GM23338 (cell line): ENCODE data around the gene SMIM5. TPM values are rescaled to one million over a fixed set of nuclear protein-coding genes. Genes with fewer than 3 reads are reported as not detected.

Source experiments
- ATAC-seq: fragments of 200-7000 bp; cut with Tn5 transposase; 3 replicates; pipeline ENCODE4 v1.9.1; 2020
- DNase-seq: peaks from one replicate; pipeline ENCODE4 v3.0.0-alpha.2; 2015; ENCODE audit warnings: low spot score
- H2AFZ ChIP-seq: fragments of 200-600 bp; sonication (generic); 2 replicates; pipeline ENCODE4 v1.8.0; 2016; ENCODE audit warnings: antibody characterized with exemption, mild to moderate bottlenecking, moderate library complexity
- H3F3A ChIP-seq: fragments of 200-600 bp; sonication (generic); replicated peaks from 2 replicates; pipeline ENCODE4 v1.8.0; 2017; ENCODE audit warnings: antibody characterized with exemption, mixed run types, low read depth
- H3K27ac ChIP-seq: fragments of 200-600 bp; sonication (generic); 2 replicates; pipeline ENCODE4 v1.6.1; 2016; ENCODE audit warnings: low read depth
- H3K27me3 ChIP-seq: fragments of 200-600 bp; sonication (generic); 2 replicates; pipeline ENCODE4 v1.8.0; 2016; ENCODE audit warnings: mild to moderate bottlenecking, mixed run types, moderate library complexity; ENCODE audit not compliant: insufficient read depth
- H3K36me3 ChIP-seq: fragments of 200-600 bp; sonication (generic); 2 replicates; pipeline ENCODE4 v1.8.0; 2016; ENCODE audit warnings: mild to moderate bottlenecking; ENCODE audit not compliant: insufficient read depth
- H3K4me1 ChIP-seq: fragments of 200-600 bp; sonication (generic); 2 replicates; pipeline ENCODE4 v1.8.0; 2016; ENCODE audit warnings: mild to moderate bottlenecking, moderate library complexity; ENCODE audit not compliant: insufficient read depth
- H3K4me2 ChIP-seq: fragments of 200-600 bp; sonication (generic); 2 replicates; pipeline ENCODE4 v1.7.1; 2017; ENCODE audit warnings: mixed run types
- H3K4me3 ChIP-seq: fragments of 200-600 bp; sonication (generic); 2 replicates; pipeline ENCODE4 v1.6.1; 2016; ENCODE audit warnings: mixed run types
- H3K79me2 ChIP-seq: fragments of 200-600 bp; sonication (generic); replicated peaks from 2 replicates; pipeline ENCODE4 v1.8.0; 2017; ENCODE audit warnings: mild to moderate bottlenecking; ENCODE audit not compliant: insufficient read depth
- H3K9me2 ChIP-seq: fragments of 200-600 bp; sonication (generic); 2 replicates; pipeline ENCODE4 v1.8.0; 2017; ENCODE audit not compliant: insufficient read depth
- H4K20me1 ChIP-seq: fragments of 200-600 bp; sonication (generic); replicated peaks from 2 replicates; pipeline ENCODE4 v1.8.0; 2017; ENCODE audit warnings: mild to moderate bottlenecking; ENCODE audit not compliant: insufficient read depth
- H3K27ac Mint-ChIP-seq: 2 replicates; pipeline ENCODE4 v1.8.0; 2020; ENCODE audit warnings: inconsistent platforms, mild to moderate bottlenecking, moderate library complexity, mixed read lengths
- H3K27me3 Mint-ChIP-seq: 3 replicates; pipeline ENCODE4 v1.8.0; 2022; ENCODE audit warnings: low read depth, mild to moderate bottlenecking, moderate library complexity, mixed read lengths, inconsistent platforms; ENCODE audit not compliant: insufficient read depth, poor library complexity
- H3K36me3 Mint-ChIP-seq: 3 replicates; pipeline ENCODE4 v1.8.0; 2021; ENCODE audit warnings: low read depth, mild to moderate bottlenecking, inconsistent platforms, moderate library complexity, mixed read lengths
- H3K4me1 Mint-ChIP-seq: 3 replicates; pipeline ENCODE4 v1.8.0; 2020; ENCODE audit warnings: mild to moderate bottlenecking, inconsistent platforms, mixed read lengths
- H3K4me3 Mint-ChIP-seq: 3 replicates; pipeline ENCODE4 v1.8.0; 2021; ENCODE audit warnings: moderate library complexity, mild to moderate bottlenecking, inconsistent platforms, mixed read lengths
- H3K9me3 Mint-ChIP-seq: 3 replicates; pipeline ENCODE4 v1.8.0; 2020; ENCODE audit warnings: moderate library complexity, mild to moderate bottlenecking, inconsistent platforms, mixed read lengths
- CREB1 ChIP-seq: fragments of 250-450 bp; sonication (Bioruptor Pico); IDR thresholded peaks from 2 replicates; pipeline ENCODE4 v1.5.0; 2020; ENCODE audit warnings: low read depth, mild to moderate bottlenecking, moderate library complexity
- EZH2 ChIP-seq: fragments of 200-600 bp; sonication (generic); IDR thresholded peaks from one replicate; pipeline ENCODE4 v1.8.0; 2017; ENCODE audit warnings: antibody characterized with exemption, mild to moderate bottlenecking, low read depth; ENCODE audit not compliant: unreplicated experiment
- EZH2phosphoT487 ChIP-seq: fragments of 200-600 bp; sonication (generic); IDR thresholded peaks from one replicate; pipeline ENCODE4 v1.8.1; 2018; ENCODE audit warnings: antibody characterized with exemption; ENCODE audit not compliant: unreplicated experiment
- JUNB ChIP-seq: IDR thresholded peaks from one replicate; pipeline ENCODE4 v1.6.1; 2016; ENCODE audit warnings: antibody characterized with exemption; ENCODE audit not compliant: unreplicated experiment
- NANOG ChIP-seq: IDR thresholded peaks from 2 replicates; pipeline ENCODE4 v1.6.1; 2016; ENCODE audit warnings: antibody characterized with exemption, borderline replicate concordance
- POLR2AphosphoS5 ChIP-seq: IDR thresholded peaks from 2 replicates; pipeline ENCODE4 v1.6.1; 2016; ENCODE audit warnings: antibody characterized with exemption, low read depth
- STAT1 ChIP-seq: IDR thresholded peaks from one replicate; pipeline ENCODE4 v1.6.1; 2016; ENCODE audit warnings: antibody characterized with exemption; ENCODE audit not compliant: unreplicated experiment
- ZNF114 ChIP-seq: fragments of 250-450 bp; sonication (Bioruptor Pico); IDR thresholded peaks from 2 replicates; pipeline ENCODE4 v1.5.0; 2020; ENCODE audit warnings: mild to moderate bottlenecking, moderate library complexity
- ZNF331 ChIP-seq: fragments of 250-450 bp; sonication (Bioruptor Pico); IDR thresholded peaks from 2 replicates; pipeline ENCODE4 v1.5.0; 2020; ENCODE audit warnings: low read depth, mild to moderate bottlenecking, moderate library complexity
- polyA plus RNA-seq: library from polyadenylated mRNA; unstranded; fragments of >200 nt; fragmentation: Nextera tagmentation; extraction: Ambion mirVana; gene quantifications from 2 replicates; pipeline ENCODE4 v1.2.1, GENCODE V29; 2016
- total RNA-seq: library from RNA; depleted of rRNA; stranded (reverse); fragments of >200 nt; shearing (Covaris generic); gene quantifications from 2 replicates; pipeline ENCODE4 v1.2.3, GENCODE V29; 2014
- TF ChIP-seq, protein P1 (sequence below): IDR thresholded peaks from 2 replicates; pipeline ENCODE4 v1.6.1; 2016; ENCODE audit warnings: antibody characterized with exemption
- TF ChIP-seq, protein P2 (sequence below), 2 experiments: fragments of 200-600 bp in 1 of 2; sonication (generic) in 1 of 2; conservative IDR thresholded peaks; 2 replicates each; pipeline versions ENCODE4 v1.5.1 to v1.6.1; 2016 to 2017; ENCODE audit warnings: antibody characterized with exemption in 2 of 2, low read depth in 2 of 2, mild to moderate bottlenecking in 2 of 2, moderate library complexity in 1 of 2
- TF ChIP-seq, protein P3 (sequence below): fragments of 250-450 bp; sonication (Bioruptor Pico); IDR thresholded peaks from 2 replicates; pipeline ENCODE4 v1.5.0; 2020; ENCODE audit warnings: mild to moderate bottlenecking, moderate library complexity
- TF ChIP-seq, protein P4 (sequence below): IDR thresholded peaks from one replicate; pipeline ENCODE4 v1.6.1; 2018; ENCODE audit warnings: antibody characterized with exemption; ENCODE audit not compliant: unreplicated experiment

Gene SMIM5
- total and polyA plus RNA-seq, 2 experiments from 2014 or later: 0.16 TPM; not detected in 1

DNA sequence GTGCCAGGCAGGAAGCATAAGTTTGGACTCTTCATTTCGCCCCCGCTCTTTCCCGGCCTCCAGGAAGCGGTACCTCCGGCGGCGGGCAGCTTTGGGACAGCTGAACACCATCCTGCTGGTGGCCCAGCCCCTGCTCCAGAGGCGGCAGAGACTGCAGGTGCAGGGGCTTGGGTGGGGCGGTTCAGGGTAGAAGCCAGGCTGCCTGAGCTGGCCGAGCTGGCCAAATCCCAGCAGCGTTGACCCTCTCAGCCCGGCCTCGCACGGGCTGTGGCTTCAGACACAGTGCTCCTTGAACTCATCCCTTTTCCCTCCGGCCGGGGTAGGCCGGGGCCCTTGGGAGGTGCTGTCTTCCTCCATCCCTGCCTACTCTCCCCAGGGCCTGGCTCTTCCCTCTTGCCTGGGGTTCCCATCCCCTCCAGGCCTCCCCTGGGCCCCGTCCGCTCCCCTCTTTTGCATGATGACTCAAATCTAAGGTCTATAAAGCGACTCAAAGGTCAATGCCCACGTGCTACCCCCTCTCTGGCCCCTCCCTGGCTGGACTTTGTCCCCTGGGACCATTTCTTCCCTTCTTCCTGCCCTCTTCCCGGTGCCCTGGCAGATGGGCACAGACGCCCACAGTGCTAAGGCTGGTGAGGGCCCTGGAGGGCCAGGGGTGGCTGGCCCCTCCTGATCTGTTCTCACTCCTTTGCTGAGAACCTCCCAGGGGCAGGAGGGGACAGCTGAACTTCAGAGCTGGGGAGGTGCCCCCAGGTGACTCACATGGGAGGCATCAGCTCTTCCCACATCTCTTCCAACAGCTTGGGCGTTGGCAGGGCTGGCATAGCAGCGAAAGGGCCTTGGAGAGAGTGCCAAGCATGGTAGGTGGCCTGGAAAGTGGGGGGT lies 22.9 kb upstream of the SMIM5 start:
- no peaks in the 10 kb centered on the region for H3K9me3 Mint-ChIP-seq
- no peaks in the 10 kb centered on the region for H3K4me1 Mint-ChIP-seq
- DNase-seq (no peak), ATAC-seq (no peak)
- no peak overlapping the region for H3K4me2 ChIP-seq
- H2AFZ ChIP-seq: no peak overlapping the region
- H3K36me3 Mint-ChIP-seq: no peaks in the 10 kb centered on the region
- no peak overlapping the region for H3K4me3 Mint-ChIP-seq
- peaks cover 7% of the 10 kb centered on the region for H3K27me3 Mint-ChIP-seq
- H4K20me1 ChIP-seq: no peaks in the 10 kb centered on the region
- no peaks in the 10 kb centered on the region for H3K4me1 ChIP-seq
- no peaks in the 10 kb centered on the region for H3F3A ChIP-seq
- no peak overlapping the region for H3K27ac ChIP-seq
- no peaks in the 10 kb centered on the region for H3K36me3 ChIP-seq
- no peaks in the 10 kb centered on the region for H3K79me2 ChIP-seq
- no peak overlapping the region for H3K4me3 ChIP-seq
- H3K27ac Mint-ChIP-seq: no peak overlapping the region
- H3K27me3 ChIP-seq: no peaks in the 10 kb centered on the region
- no peak for TF ChIP-seq JUNB
- TF ChIP-seq, protein P1, sequence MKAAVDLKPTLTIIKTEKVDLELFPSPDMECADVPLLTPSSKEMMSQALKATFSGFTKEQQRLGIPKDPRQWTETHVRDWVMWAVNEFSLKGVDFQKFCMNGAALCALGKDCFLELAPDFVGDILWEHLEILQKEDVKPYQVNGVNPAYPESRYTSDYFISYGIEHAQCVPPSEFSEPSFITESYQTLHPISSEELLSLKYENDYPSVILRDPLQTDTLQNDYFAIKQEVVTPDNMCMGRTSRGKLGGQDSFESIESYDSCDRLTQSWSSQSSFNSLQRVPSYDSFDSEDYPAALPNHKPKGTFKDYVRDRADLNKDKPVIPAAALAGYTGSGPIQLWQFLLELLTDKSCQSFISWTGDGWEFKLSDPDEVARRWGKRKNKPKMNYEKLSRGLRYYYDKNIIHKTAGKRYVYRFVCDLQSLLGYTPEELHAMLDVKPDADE: no peak
- TF ChIP-seq CREB1: no peak
- TF ChIP-seq EZH2: no peak
- TF ChIP-seq NANOG: no peak
- TF ChIP-seq ZNF331: no peak
- TF ChIP-seq, protein P2, sequence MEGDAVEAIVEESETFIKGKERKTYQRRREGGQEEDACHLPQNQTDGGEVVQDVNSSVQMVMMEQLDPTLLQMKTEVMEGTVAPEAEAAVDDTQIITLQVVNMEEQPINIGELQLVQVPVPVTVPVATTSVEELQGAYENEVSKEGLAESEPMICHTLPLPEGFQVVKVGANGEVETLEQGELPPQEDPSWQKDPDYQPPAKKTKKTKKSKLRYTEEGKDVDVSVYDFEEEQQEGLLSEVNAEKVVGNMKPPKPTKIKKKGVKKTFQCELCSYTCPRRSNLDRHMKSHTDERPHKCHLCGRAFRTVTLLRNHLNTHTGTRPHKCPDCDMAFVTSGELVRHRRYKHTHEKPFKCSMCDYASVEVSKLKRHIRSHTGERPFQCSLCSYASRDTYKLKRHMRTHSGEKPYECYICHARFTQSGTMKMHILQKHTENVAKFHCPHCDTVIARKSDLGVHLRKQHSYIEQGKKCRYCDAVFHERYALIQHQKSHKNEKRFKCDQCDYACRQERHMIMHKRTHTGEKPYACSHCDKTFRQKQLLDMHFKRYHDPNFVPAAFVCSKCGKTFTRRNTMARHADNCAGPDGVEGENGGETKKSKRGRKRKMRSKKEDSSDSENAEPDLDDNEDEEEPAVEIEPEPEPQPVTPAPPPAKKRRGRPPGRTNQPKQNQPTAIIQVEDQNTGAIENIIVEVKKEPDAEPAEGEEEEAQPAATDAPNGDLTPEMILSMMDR (conservative IDR thresholded peaks at IDR 0.05; ENCODE audit: low read depth in 2 of 2): no peak
- TF ChIP-seq ZNF114 (CRISPR knock-in tag): no peak
- TF ChIP-seq POLR2AphosphoS5: no peak
- TF ChIP-seq, protein P3, sequence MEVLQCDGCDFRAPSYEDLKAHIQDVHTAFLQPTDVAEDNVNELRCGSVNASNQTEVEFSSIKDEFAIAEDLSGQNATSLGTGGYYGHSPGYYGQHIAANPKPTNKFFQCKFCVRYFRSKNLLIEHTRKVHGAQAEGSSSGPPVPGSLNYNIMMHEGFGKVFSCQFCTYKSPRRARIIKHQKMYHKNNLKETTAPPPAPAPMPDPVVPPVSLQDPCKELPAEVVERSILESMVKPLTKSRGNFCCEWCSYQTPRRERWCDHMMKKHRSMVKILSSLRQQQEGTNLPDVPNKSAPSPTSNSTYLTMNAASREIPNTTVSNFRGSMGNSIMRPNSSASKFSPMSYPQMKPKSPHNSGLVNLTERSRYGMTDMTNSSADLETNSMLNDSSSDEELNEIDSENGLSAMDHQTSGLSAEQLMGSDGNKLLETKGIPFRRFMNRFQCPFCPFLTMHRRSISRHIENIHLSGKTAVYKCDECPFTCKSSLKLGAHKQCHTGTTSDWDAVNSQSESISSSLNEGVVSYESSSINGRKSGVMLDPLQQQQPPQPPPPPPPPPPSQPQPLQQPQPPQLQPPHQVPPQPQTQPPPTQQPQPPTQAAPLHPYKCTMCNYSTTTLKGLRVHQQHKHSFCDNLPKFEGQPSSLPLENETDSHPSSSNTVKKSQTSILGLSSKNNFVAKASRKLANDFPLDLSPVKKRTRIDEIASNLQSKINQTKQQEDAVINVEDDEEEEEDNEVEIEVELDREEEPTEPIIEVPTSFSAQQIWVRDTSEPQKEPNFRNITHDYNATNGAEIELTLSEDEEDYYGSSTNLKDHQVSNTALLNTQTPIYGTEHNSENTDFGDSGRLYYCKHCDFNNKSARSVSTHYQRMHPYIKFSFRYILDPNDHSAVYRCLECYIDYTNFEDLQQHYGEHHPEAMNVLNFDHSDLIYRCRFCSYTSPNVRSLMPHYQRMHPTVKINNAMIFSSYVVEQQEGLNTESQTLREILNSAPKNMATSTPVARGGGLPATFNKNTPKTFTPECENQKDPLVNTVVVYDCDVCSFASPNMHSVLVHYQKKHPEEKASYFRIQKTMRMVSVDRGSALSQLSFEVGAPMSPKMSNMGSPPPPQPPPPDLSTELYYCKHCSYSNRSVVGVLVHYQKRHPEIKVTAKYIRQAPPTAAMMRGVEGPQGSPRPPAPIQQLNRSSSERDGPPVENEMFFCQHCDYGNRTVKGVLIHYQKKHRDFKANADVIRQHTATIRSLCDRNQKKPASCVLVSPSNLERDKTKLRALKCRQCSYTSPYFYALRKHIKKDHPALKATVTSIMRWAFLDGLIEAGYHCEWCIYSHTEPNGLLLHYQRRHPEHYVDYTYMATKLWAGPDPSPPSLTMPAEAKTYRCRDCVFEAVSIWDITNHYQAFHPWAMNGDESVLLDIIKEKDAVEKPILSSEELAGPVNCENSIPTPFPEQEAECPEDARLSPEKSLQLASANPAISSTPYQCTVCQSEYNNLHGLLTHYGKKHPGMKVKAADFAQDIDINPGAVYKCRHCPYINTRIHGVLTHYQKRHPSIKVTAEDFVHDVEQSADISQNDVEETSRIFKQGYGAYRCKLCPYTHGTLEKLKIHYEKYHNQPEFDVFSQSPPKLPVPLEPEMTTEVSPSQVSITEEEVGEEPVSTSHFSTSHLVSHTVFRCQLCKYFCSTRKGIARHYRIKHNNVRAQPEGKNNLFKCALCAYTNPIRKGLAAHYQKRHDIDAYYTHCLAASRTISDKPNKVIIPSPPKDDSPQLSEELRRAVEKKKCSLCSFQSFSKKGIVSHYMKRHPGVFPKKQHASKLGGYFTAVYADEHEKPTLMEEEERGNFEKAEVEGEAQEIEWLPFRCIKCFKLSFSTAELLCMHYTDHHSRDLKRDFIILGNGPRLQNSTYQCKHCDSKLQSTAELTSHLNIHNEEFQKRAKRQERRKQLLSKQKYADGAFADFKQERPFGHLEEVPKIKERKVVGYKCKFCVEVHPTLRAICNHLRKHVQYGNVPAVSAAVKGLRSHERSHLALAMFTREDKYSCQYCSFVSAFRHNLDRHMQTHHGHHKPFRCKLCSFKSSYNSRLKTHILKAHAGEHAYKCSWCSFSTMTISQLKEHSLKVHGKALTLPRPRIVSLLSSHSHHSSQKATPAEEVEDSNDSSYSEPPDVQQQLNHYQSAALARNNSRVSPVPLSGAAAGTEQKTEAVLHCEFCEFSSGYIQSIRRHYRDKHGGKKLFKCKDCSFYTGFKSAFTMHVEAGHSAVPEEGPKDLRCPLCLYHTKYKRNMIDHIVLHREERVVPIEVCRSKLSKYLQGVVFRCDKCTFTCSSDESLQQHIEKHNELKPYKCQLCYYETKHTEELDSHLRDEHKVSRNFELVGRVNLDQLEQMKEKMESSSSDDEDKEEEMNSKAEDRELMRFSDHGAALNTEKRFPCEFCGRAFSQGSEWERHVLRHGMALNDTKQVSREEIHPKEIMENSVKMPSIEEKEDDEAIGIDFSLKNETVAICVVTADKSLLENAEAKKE (CRISPR knock-in tag): no peak
- no peak for TF ChIP-seq STAT1
- no peak for TF ChIP-seq EZH2phosphoT487
- TF ChIP-seq, protein P4, sequence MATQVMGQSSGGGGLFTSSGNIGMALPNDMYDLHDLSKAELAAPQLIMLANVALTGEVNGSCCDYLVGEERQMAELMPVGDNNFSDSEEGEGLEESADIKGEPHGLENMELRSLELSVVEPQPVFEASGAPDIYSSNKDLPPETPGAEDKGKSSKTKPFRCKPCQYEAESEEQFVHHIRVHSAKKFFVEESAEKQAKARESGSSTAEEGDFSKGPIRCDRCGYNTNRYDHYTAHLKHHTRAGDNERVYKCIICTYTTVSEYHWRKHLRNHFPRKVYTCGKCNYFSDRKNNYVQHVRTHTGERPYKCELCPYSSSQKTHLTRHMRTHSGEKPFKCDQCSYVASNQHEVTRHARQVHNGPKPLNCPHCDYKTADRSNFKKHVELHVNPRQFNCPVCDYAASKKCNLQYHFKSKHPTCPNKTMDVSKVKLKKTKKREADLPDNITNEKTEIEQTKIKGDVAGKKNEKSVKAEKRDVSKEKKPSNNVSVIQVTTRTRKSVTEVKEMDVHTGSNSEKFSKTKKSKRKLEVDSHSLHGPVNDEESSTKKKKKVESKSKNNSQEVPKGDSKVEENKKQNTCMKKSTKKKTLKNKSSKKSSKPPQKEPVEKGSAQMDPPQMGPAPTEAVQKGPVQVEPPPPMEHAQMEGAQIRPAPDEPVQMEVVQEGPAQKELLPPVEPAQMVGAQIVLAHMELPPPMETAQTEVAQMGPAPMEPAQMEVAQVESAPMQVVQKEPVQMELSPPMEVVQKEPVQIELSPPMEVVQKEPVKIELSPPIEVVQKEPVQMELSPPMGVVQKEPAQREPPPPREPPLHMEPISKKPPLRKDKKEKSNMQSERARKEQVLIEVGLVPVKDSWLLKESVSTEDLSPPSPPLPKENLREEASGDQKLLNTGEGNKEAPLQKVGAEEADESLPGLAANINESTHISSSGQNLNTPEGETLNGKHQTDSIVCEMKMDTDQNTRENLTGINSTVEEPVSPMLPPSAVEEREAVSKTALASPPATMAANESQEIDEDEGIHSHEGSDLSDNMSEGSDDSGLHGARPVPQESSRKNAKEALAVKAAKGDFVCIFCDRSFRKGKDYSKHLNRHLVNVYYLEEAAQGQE: no peak
- H3K9me2 ChIP-seq: no peaks in the 10 kb centered on the region
